Right lobe of liver (tissue), 6 donors: ENCODE measurements around the gene ERC1. TPM values are rescaled to one million over a fixed set of nuclear protein-coding genes. Genes with fewer than 3 reads are reported as not detected.

Source experiments
- ATAC-seq, 4 donors: fragments of 200-7000 bp; cut with Tn5 transposase; one replicate each; pipeline ENCODE4 v1.9.1; 2020; ENCODE audit warnings: mild to moderate bottlenecking in 4 of 4, moderate library complexity in 4 of 4
- DNase-seq, 3 donors: peaks; one replicate each; pipeline ENCODE4 v3.0.0-alpha.2; 2020
- H3K27ac ChIP-seq, 3 donors: fragments of 200-600 bp; one replicate each; pipeline ENCODE4 v1.8.0; 2022
- H3K27me3 ChIP-seq, 2 donors: fragments of 200-600 bp; one replicate each; pipeline ENCODE4 v1.8.0; 2022
- H3K36me3 ChIP-seq, 4 donors: fragments of 200-600 bp; sonication (generic) in 1 of 4; one replicate each; pipeline versions ENCODE4 v1.5.1 to v1.8.0; 2017 to 2022; ENCODE audit warnings: control low read depth in 1 of 4
- H3K4me1 ChIP-seq, 4 donors: fragments of 200-600 bp; sonication (generic) in 1 of 4; one replicate each; pipeline versions ENCODE4 v1.5.1 to v1.8.0; 2017 to 2022; ENCODE audit warnings: control low read depth in 1 of 4
- H3K4me3 ChIP-seq, 3 donors: fragments of 200-600 bp; one replicate each; pipeline ENCODE4 v1.8.0; 2022
- H3K9me3 ChIP-seq, 4 donors: fragments of 200-600 bp; sonication (generic) in 1 of 4; one replicate each; pipeline versions ENCODE4 v1.5.1 to v1.8.0; 2017 to 2022; ENCODE audit warnings: control low read depth in 1 of 4
- CTCF ChIP-seq, 4 donors: fragments of 200-600 bp in 3 of 4; fragments of 450-650 bp in 1 of 4; IDR thresholded peaks; one replicate each; pipeline versions ENCODE4 v1.5.1 to v1.8.0; 2016 to 2022; ENCODE audit warnings: antibody characterized with exemption in 4 of 4, mild to moderate bottlenecking in 2 of 4
- POLR2A ChIP-seq: fragments of 450-650 bp; IDR thresholded peaks from one replicate; pipeline ENCODE4 v1.6.1; 2017; ENCODE audit warnings: antibody characterized with exemption, mild to moderate bottlenecking
- WGBS: methylation state at CpG from one replicate; pipeline ENCODE4 v1.1.6; 2018; ENCODE audit warnings: low coverage, low lambda C conversion rate; ENCODE audit not compliant: insufficient coverage; ENCODE audit errors: missing lambda C conversion rate; 5-methylcytosine and 5-hydroxymethylcytosine counted together
- intact Hi-C, 2 donors: fragments of 100-400 bp; cut with DNase I; formaldehyde crosslinking; loops; one replicate each; pipeline versions ENCODE4 v1.11.2 to v1.14.1; 2022
- total RNA-seq, 6 experiments: library from RNA; depleted of rRNA in 2 of 6; stranded (reverse); fragments of >200 nt in 2 of 6; fragmentation: NEBNext Ultra II Directional in 3 of 6; extraction: Animal tissue kit (Norgen Biotek cat#: 25700) in 3 of 6; gene quantifications; one replicate each; pipeline versions ENCODE4 v1.1.0 to v1.2.4, GENCODE V29; 2016 to 2023
- donor health status: DM: no; HTN: yes; CAD: no.
- donor health status: DM: no; HTN: no; CAD: no.
- donor health status: DM: no; HTN: no; CAD: no.
- donor health status: DM: no; HTN: yes; CAD: no.
- donor health status: DM: no; HTN: yes; CAD: no.

Gene ERC1
- total RNA-seq, 6 experiments from 2014 or later = 24.8 to 30.8 (median 28.6) TPM

- DNase-seq = no peak
- H3K27me3 ChIP-seq = no peaks in the 10 kb centered on the region
- no peaks in the 10 kb centered on the region for H3K9me3 ChIP-seq
- no peak overlapping the region for H3K4me3 ChIP-seq
- TF ChIP-seq CTCF (IDR thresholded peaks at IDR 0.05) (no peak), POLR2A (no peak)
- 81% methylated on average over 2 of the region's 2 CpGs for WGBS
- peaks cover 0 to 22% (median 9%) of the 10 kb centered on the region in 4 donors for H3K4me1 ChIP-seq
- no peak for ATAC-seq
- intact Hi-C loops = no loop called here
- no peak overlapping the region for H3K27ac ChIP-seq
- H3K36me3 ChIP-seq = no peaks in the 10 kb centered on the region
These were observed 227.3 kb downstream of the ERC1 start for GRCh38 chr12:1218369-1218768.

GRCh38 chr12:1220127-1221092 is 229.4 kb downstream of the ERC1 start:
- Histone ChIP-seq H3K4me3 (no peak overlapping the region), H3K9me3 (no peaks in the 10 kb centered on the region), H3K27ac (no peak overlapping the region), H3K4me1 (peaks cover 0 to 22% (median 9%) of the 10 kb centered on the region in 4 donors), H3K36me3 (no peaks in the 10 kb centered on the region), H3K27me3 (no peaks in the 10 kb centered on the region)
- WGBS = 57% methylated on average over 7 of the region's 7 CpGs
- no peak for DNase-seq
- intact Hi-C loops = no loop called here
- ATAC-seq = peak; percentile 28 to 73 (median 53)
- TF ChIP-seq CTCF (IDR thresholded peaks at IDR 0.05) = no peak
- TF ChIP-seq POLR2A = no peak

GRCh38 chr12:1222858-1223639 is 232.0 kb downstream of the ERC1 start:
- no peaks in the 10 kb centered on the region for H3K27me3 ChIP-seq
- TF ChIP-seq POLR2A (no peak), CTCF (IDR thresholded peaks at IDR 0.05) (no peak)
- H3K27ac ChIP-seq = no peak overlapping the region
- ATAC-seq (no peak), DNase-seq (no peak)
- WGBS = 89% methylated on average over 4 of the region's 4 CpGs
- H3K36me3 ChIP-seq = no peaks in the 10 kb centered on the region
- H3K4me1 ChIP-seq = peaks cover 0 to 14% (median 5%) of the 10 kb centered on the region in 4 donors
- H3K4me3 ChIP-seq = no peak overlapping the region
- intact Hi-C loops = no loop called here
- no peaks in the 10 kb centered on the region for H3K9me3 ChIP-seq

- no peaks in the 10 kb centered on the region for H3K4me1 ChIP-seq
- H3K27me3 ChIP-seq = no peaks in the 10 kb centered on the region
- 72% methylated on average over 3 of the region's 3 CpGs for WGBS
- ATAC-seq (no peak), DNase-seq (no peak)
- no peak overlapping the region for H3K27ac ChIP-seq
- H3K9me3 ChIP-seq = no peaks in the 10 kb centered on the region
- H3K4me3 ChIP-seq = no peak overlapping the region
- intact Hi-C loops = no loop called here
- no peaks in the 10 kb centered on the region for H3K36me3 ChIP-seq
- no peak for TF ChIP-seq CTCF (IDR thresholded peaks at IDR 0.05)
- TF ChIP-seq POLR2A = no peak
These were observed 235.9 kb downstream of the ERC1 start for GRCh38 chr12:1226951-1227350.
